HepG2 (cell line): ENCODE results near the gene DHH. TPM values are rescaled to one million over a fixed set of nuclear protein-coding genes. Genes with fewer than 3 reads are reported as not detected.

Experiments
- ADNP ChIP-seq: sonication (generic); formaldehyde crosslinking; IDR thresholded peaks from 2 replicates; pipeline ENCODE4 v1.4.0; 2020; ENCODE audit warnings: missing genetic modification reagents
- ATF7-NPFF ChIP-seq: sonication (generic); formaldehyde crosslinking; IDR thresholded peaks from 2 replicates; pipeline ENCODE4 v1.8.1; 2023; ENCODE audit warnings: mild to moderate bottlenecking, low read depth, missing genetic modification reagents, moderate library complexity
- CC2D1A ChIP-seq: sonication (generic); formaldehyde crosslinking; IDR thresholded peaks from 2 replicates; pipeline ENCODE4 v1.8.1; 2023; ENCODE audit warnings: mild to moderate bottlenecking, missing genetic modification reagents
- FOXA3 ChIP-seq: IDR thresholded peaks from 2 replicates; pipeline ENCODE4 v1.6.1; 2016; ENCODE audit warnings: missing genetic modification reagents, missing compliant biosample characterization
- KDM5B ChIP-seq: sonication (generic); formaldehyde crosslinking; IDR thresholded peaks from 2 replicates; pipeline ENCODE4 v1.4.0; 2020; ENCODE audit warnings: missing genetic modification reagents, mild to moderate bottlenecking, borderline replicate concordance
- MTF2 ChIP-seq: sonication (generic); formaldehyde crosslinking; IDR thresholded peaks from 2 replicates; pipeline ENCODE4 v1.5.0; 2020; ENCODE audit warnings: missing genetic modification reagents, borderline replicate concordance
- NFAT5 ChIP-seq: sonication (generic); formaldehyde crosslinking; IDR thresholded peaks from 2 replicates; pipeline ENCODE4 v1.4.0; 2020; ENCODE audit warnings: missing genetic modification reagents
- POLR2G ChIP-seq: fragments of 200-400 bp; formaldehyde crosslinking; IDR thresholded peaks from 2 replicates; pipeline ENCODE4 v1.6.1; 2018; ENCODE audit warnings: mild to moderate bottlenecking, low read depth, low read length, moderate library complexity
- RARA ChIP-seq: IDR thresholded peaks from 2 replicates; pipeline ENCODE4 v1.6.1; 2016; ENCODE audit warnings: missing genetic modification reagents, missing compliant biosample characterization
- SETDB1 ChIP-seq: sonication (generic); formaldehyde crosslinking; IDR thresholded peaks from 2 replicates; pipeline ENCODE4 v1.5.1; 2020; ENCODE audit warnings: missing genetic modification reagents, mild to moderate bottlenecking, borderline replicate concordance
- ZKSCAN8 ChIP-seq: IDR thresholded peaks from 2 replicates; pipeline ENCODE4 v1.6.1; 2016; ENCODE audit warnings: borderline replicate concordance, missing genetic modification reagents, missing compliant biosample characterization
- ZNF263 ChIP-seq: sonication (generic); formaldehyde crosslinking; IDR thresholded peaks from 2 replicates; pipeline ENCODE4 v1.4.0; 2020; ENCODE audit warnings: missing genetic modification reagents
- ZNF326 ChIP-seq: sonication (generic); formaldehyde crosslinking; IDR thresholded peaks from 2 replicates; pipeline ENCODE4 v1.4.0; 2020; ENCODE audit warnings: missing genetic modification reagents, borderline replicate concordance
- ZNF362 ChIP-seq: sonication (generic); formaldehyde crosslinking; IDR thresholded peaks from 2 replicates; pipeline ENCODE4 v1.4.0; 2020; ENCODE audit warnings: missing genetic modification reagents, mild to moderate bottlenecking, borderline replicate concordance
- ZNF484 ChIP-seq: sonication (generic); formaldehyde crosslinking; IDR thresholded peaks from 2 replicates; pipeline ENCODE4 v1.5.1; 2020; ENCODE audit warnings: mild to moderate bottlenecking, low read depth, missing genetic modification reagents, borderline replicate concordance
- ZNF878 ChIP-seq: sonication (generic); formaldehyde crosslinking; IDR thresholded peaks from 2 replicates; pipeline ENCODE4 v1.8.1; 2023; ENCODE audit warnings: mild to moderate bottlenecking, missing genetic modification reagents, moderate library complexity
- ZZZ3 ChIP-seq: sonication (generic); formaldehyde crosslinking; IDR thresholded peaks from 2 replicates; pipeline ENCODE4 v1.4.0; 2020; ENCODE audit warnings: missing genetic modification reagents, mild to moderate bottlenecking, borderline replicate concordance
- polyA plus RNA-seq, 8 experiments: library from polyadenylated mRNA; depleted of rRNA in 3 of 8; stranded (reverse) in 7 of 8; unstranded in 1 of 8; fragments of >200 nt; fragmentation: Illumina TruSeq in 4 of 8; extraction: Trizol in 4 of 8; gene quantifications; 2 replicates each; pipeline versions ENCODE4 v1.2.1 to v1.2.3, GENCODE V29; 2011 to 2016; ENCODE audit warnings: low read depth in 4 of 8, missing spikeins in 1 of 8, mixed read lengths in 1 of 8; ENCODE audit not compliant: insufficient read depth in 1 of 8
- total RNA-seq, 5 experiments: library from RNA; depleted of rRNA; stranded (reverse); fragments of >200 nt; fragmentation: Illumina TruSeq; extraction: Trizol; gene quantifications; 2 replicates each; pipeline ENCODE4 v1.2.3, GENCODE V29; 2016; ENCODE audit warnings: low read depth in 1 of 5
- TF ChIP-seq, protein P1 (sequence below): sonication (generic); formaldehyde crosslinking; IDR thresholded peaks from 2 replicates; pipeline ENCODE4 v1.4.0; 2020; ENCODE audit warnings: missing genetic modification reagents, mild to moderate bottlenecking, borderline replicate concordance
- TF ChIP-seq, protein P2 (sequence below): sonication (generic); formaldehyde crosslinking; IDR thresholded peaks from 2 replicates; pipeline ENCODE4 v1.4.0; 2020; ENCODE audit warnings: mild to moderate bottlenecking, low read depth, missing genetic modification reagents

The DHH gene
- total and polyA plus RNA-seq, 2 of the 13 experiments (the other 11 are each of a cell fraction or from before 2014, with no cell fraction given), result not detected

GRCh38 chr12:49131051-49131893 lies 36.7 kb upstream of the DHH start, which contains the start of gene TUBA1B (continued):
- TF ChIP-seq, protein P1, sequence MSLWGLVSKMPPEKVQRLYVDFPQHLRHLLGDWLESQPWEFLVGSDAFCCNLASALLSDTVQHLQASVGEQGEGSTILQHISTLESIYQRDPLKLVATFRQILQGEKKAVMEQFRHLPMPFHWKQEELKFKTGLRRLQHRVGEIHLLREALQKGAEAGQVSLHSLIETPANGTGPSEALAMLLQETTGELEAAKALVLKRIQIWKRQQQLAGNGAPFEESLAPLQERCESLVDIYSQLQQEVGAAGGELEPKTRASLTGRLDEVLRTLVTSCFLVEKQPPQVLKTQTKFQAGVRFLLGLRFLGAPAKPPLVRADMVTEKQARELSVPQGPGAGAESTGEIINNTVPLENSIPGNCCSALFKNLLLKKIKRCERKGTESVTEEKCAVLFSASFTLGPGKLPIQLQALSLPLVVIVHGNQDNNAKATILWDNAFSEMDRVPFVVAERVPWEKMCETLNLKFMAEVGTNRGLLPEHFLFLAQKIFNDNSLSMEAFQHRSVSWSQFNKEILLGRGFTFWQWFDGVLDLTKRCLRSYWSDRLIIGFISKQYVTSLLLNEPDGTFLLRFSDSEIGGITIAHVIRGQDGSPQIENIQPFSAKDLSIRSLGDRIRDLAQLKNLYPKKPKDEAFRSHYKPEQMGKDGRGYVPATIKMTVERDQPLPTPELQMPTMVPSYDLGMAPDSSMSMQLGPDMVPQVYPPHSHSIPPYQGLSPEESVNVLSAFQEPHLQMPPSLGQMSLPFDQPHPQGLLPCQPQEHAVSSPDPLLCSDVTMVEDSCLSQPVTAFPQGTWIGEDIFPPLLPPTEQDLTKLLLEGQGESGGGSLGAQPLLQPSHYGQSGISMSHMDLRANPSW (CRISPR knock-in tag), result no peak
- TF ChIP-seq SETDB1 (CRISPR knock-in tag) (no peak; the same call in 1 of the 2 replicates), ZNF878 (CRISPR knock-in tag) (0 out of 2 replicates have a peak, but pooled peaks have one; percentile 37), MTF2 (CRISPR knock-in tag) (no peak), ZNF484 (CRISPR knock-in tag) (no peak), RARA (no peak; the same call in 1 of the 2 replicates), ADNP (CRISPR knock-in tag) (no peak), ZZZ3 (CRISPR knock-in tag) (no peak), CC2D1A (CRISPR knock-in tag) (no peak; the same call in 1 of the 2 replicates), ZNF362 (CRISPR knock-in tag) (no peak), ZNF326 (CRISPR knock-in tag) (no peak), KDM5B (CRISPR knock-in tag) (peak; percentile 55; the same call in 1 of the 2 replicates), POLR2G (peak; percentile 99), ZNF263 (no peak; the same call in 1 of the 2 replicates), FOXA3 (CRISPR knock-in tag) (no peak), ATF7-NPFF (peak; percentile 61; the same call in 1 of the 2 replicates), NFAT5 (CRISPR knock-in tag) (peak; percentile 62; the same call in 1 of the 2 replicates), ZKSCAN8 (no peak)
- TF ChIP-seq, protein P2, sequence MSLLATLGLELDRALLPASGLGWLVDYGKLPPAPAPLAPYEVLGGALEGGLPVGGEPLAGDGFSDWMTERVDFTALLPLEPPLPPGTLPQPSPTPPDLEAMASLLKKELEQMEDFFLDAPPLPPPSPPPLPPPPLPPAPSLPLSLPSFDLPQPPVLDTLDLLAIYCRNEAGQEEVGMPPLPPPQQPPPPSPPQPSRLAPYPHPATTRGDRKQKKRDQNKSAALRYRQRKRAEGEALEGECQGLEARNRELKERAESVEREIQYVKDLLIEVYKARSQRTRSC (CRISPR knock-in tag), result no peak
